OCI-LY3 (cell line): ENCODE measurements around the gene CNDP1.

Source experiments
- H2AFZ ChIP-seq: fragments of 200-600, 300-600 bp; shearing (Covaris generic); 2 replicates; pipeline ENCODE4 v1.6.0; 2014; ENCODE audit warnings: antibody characterized with exemption, low read depth, low read length
- H3K27ac ChIP-seq: fragments of 200-600, 300-600 bp; sonication (generic); 2 replicates; pipeline ENCODE4 v1.5.1; 2014; ENCODE audit warnings: mild to moderate bottlenecking, low read length, moderate library complexity, mixed read lengths
- H3K27me3 ChIP-seq: fragments of 200-600, 300-600 bp; sonication (generic); 2 replicates; pipeline ENCODE4 v1.6.1; 2014; ENCODE audit warnings: low read depth, low read length, mixed read lengths
- H3K36me3 ChIP-seq: fragments of 200-600, 300-600 bp; sonication (generic); replicated peaks from 2 replicates; pipeline ENCODE3; 2014; ENCODE audit warnings: low read depth, low read length, mixed read lengths
- H3K4me1 ChIP-seq: fragments of 300-600, 200-600 bp; sonication (generic); 2 replicates; pipeline ENCODE4 v1.6.1; 2014; ENCODE audit warnings: low read length, mixed read lengths
- H3K4me2 ChIP-seq: fragments of 200-600, 300-600 bp; sonication (generic); 2 replicates; pipeline ENCODE4 v1.6.1; 2014; ENCODE audit warnings: low read length, mixed read lengths
- H3K4me3 ChIP-seq: fragments of 300-600, 200-600 bp; sonication (generic); 2 replicates; pipeline ENCODE4 v1.5.1; 2014; ENCODE audit warnings: antibody characterized with exemption, mild to moderate bottlenecking, low read length, moderate library complexity
- H3K79me2 ChIP-seq: fragments of 300-600, 200-600 bp; shearing (Covaris generic); 2 replicates; pipeline ENCODE4 v1.6.1; 2014; ENCODE audit warnings: mild to moderate bottlenecking, low read length, mixed read lengths
- H3K9ac ChIP-seq: fragments of 300-600, 200-600 bp; shearing (Covaris generic); 2 replicates; pipeline ENCODE4 v1.6.0; 2014; ENCODE audit warnings: mild to moderate bottlenecking, low read length, moderate library complexity
- H3K9me3 ChIP-seq: fragments of 200-600, 300-600 bp; shearing (Covaris generic); 2 replicates; pipeline ENCODE4 v1.6.1; 2014; ENCODE audit warnings: low read length, mixed read lengths; ENCODE audit not compliant: insufficient read depth
- H4K20me1 ChIP-seq: fragments of 200-600, 300-600 bp; sonication (generic); 2 replicates; pipeline ENCODE4 v1.6.1; 2016; ENCODE audit warnings: low read length, mixed read lengths; ENCODE audit not compliant: insufficient read depth
- CTCF ChIP-seq: fragments of 200-600, 300-600 bp; sonication (generic); IDR thresholded peaks from 2 replicates; pipeline ENCODE4 v1.5.1; 2014; ENCODE audit warnings: antibody characterized with exemption, low read length, low read depth
- EZH2phosphoT487 ChIP-seq: fragments of 200-600 bp; shearing (Covaris generic); IDR thresholded peaks from 2 replicates; pipeline ENCODE4 v1.6.1; 2018; ENCODE audit warnings: antibody characterized with exemption, mixed run types, low read depth

The CNDP1 gene

GRCh38 chr18:74609535-74609934, 75.2 kb downstream of the CNDP1 start:
- H3K4me2 ChIP-seq = no peak overlapping the region
- peaks cover 9% of the 10 kb centered on the region; the same call in 1 of the 2 replicates for H4K20me1 ChIP-seq
- H3K4me1 ChIP-seq = peaks cover 11% of the 10 kb centered on the region
- TF ChIP-seq CTCF (no peak), EZH2phosphoT487 (no peak)
- no peaks in the 10 kb centered on the region for H3K9me3 ChIP-seq
- no peak overlapping the region for H3K9ac ChIP-seq
- H3K27me3 ChIP-seq = no peaks in the 10 kb centered on the region
- no peak overlapping the region for H2AFZ ChIP-seq
- no peak overlapping the region for H3K27ac ChIP-seq
- no peaks in the 10 kb centered on the region for H3K36me3 ChIP-seq
- H3K79me2 ChIP-seq = peaks cover 29% of the 10 kb centered on the region
- H3K4me3 ChIP-seq = no peak overlapping the region

GRCh38 chr18:74610051-74610615, 75.8 kb downstream of the CNDP1 start:
- no peak overlapping the region for H2AFZ ChIP-seq
- no peak overlapping the region for H3K4me2 ChIP-seq
- no peaks in the 10 kb centered on the region for H3K9me3 ChIP-seq
- H3K27ac ChIP-seq = no peak overlapping the region
- no peaks in the 10 kb centered on the region for H3K27me3 ChIP-seq
- H3K36me3 ChIP-seq = no peaks in the 10 kb centered on the region
- no peak overlapping the region for H3K9ac ChIP-seq
- H3K4me1 ChIP-seq = peaks cover 11% of the 10 kb centered on the region
- no peak overlapping the region for H3K4me3 ChIP-seq
- TF ChIP-seq EZH2phosphoT487 (no peak), CTCF (no peak)
- H3K79me2 ChIP-seq = peaks cover 27% of the 10 kb centered on the region
- H4K20me1 ChIP-seq = peaks cover 9% of the 10 kb centered on the region; the same call in 1 of the 2 replicates

- H3K4me3 ChIP-seq = no peak overlapping the region
- H3K79me2 ChIP-seq = peaks cover 26% of the 10 kb centered on the region
- H3K9me3 ChIP-seq = no peaks in the 10 kb centered on the region
- H3K27ac ChIP-seq = no peak overlapping the region
- H2AFZ ChIP-seq = no peak overlapping the region
- H4K20me1 ChIP-seq = peaks cover 9% of the 10 kb centered on the region; the same call in 1 of the 2 replicates
- no peak overlapping the region for H3K4me2 ChIP-seq
- no peak overlapping the region for H3K9ac ChIP-seq
- peaks cover 11% of the 10 kb centered on the region for H3K4me1 ChIP-seq
- H3K27me3 ChIP-seq = no peaks in the 10 kb centered on the region
- no peaks in the 10 kb centered on the region for H3K36me3 ChIP-seq
- TF ChIP-seq CTCF (no peak), EZH2phosphoT487 (no peak)
Observed at GRCh38 chr18:74610860-74611259, 76.6 kb downstream of the CNDP1 start.

GRCh38 chr18:74611765-74612164, 77.5 kb downstream of the CNDP1 start:
- Histone ChIP-seq H3K4me2 (no peak overlapping the region), H3K9ac (no peak overlapping the region), H3K36me3 (no peaks in the 10 kb centered on the region), H3K27me3 (no peaks in the 10 kb centered on the region), H3K9me3 (no peaks in the 10 kb centered on the region), H3K27ac (no peak overlapping the region), H4K20me1 (peaks cover 9% of the 10 kb centered on the region; the same call in 1 of the 2 replicates), H3K79me2 (peaks cover 25% of the 10 kb centered on the region), H3K4me1 (peaks cover 11% of the 10 kb centered on the region), H3K4me3 (no peak overlapping the region), H2AFZ (no peak overlapping the region)
- TF ChIP-seq CTCF = no peak
- no peak for TF ChIP-seq EZH2phosphoT487
